ENCODE results near the gene TMEM222.
"Not testable (repeated sequence)": the region's sequence is repeated elsewhere in the genome, so short reads cannot be mapped to it uniquely, and the experiment has no call there.

TMEM222 gene

GRCh38 chr1:27383661-27384060 lies 61.7 kb downstream of the TMEM222 start:
- TF ChIP-seq CTCF (IDR thresholded peaks at IDR 0.05; ENCODE audit: low read depth, low read length) (no peak), MYC (IDR thresholded peaks at IDR 0.05; ENCODE audit: low read depth, low read length) (no peak), POLR2A (IDR thresholded peaks at IDR 0.05; ENCODE audit: extremely low read depth, insufficient read length) (no peak), MAX (IDR thresholded peaks at IDR 0.05; ENCODE audit: low read depth, low read length) (no peak)
- no peak for DNase-seq (ENCODE audit: low read depth)
- H3K4me3 ChIP-seq (ENCODE audit: low read depth, low read length) = no peak overlapping the region

- DNase-seq (ENCODE audit: low read depth); H3K4me3 ChIP-seq (ENCODE audit: low read depth, low read length): not testable (repeated sequence)
These were observed 62.8 kb downstream of the TMEM222 start for GRCh38 chr1:27384797-27385196.
